Activated naive CD4-positive, alpha-beta T cell treated with anti-CD3 and anti-CD28 coated beads, Interleukin-2, amount 50 U/mL, for 24 hours (primary cell): ENCODE results near the gene PDE4B.

Experiments
- H3K27ac Mint-ChIP-seq: one replicate; pipeline ENCODE4 v1.8.0; 2021; ENCODE audit warnings: mild to moderate bottlenecking, mixed read lengths
- H3K27me3 Mint-ChIP-seq: one replicate; pipeline ENCODE4 v1.8.0; 2021; ENCODE audit warnings: mixed read lengths
- H3K36me3 Mint-ChIP-seq: one replicate; pipeline ENCODE4 v1.8.0; 2021; ENCODE audit warnings: mixed read lengths
- H3K4me1 Mint-ChIP-seq: one replicate; pipeline ENCODE4 v1.8.0; 2021; ENCODE audit warnings: mixed read lengths
- H3K4me3 Mint-ChIP-seq: one replicate; pipeline ENCODE4 v1.8.0; 2021; ENCODE audit warnings: mild to moderate bottlenecking, mixed read lengths
- H3K9me3 Mint-ChIP-seq: one replicate; pipeline ENCODE4 v1.8.0; 2021; ENCODE audit warnings: mixed read lengths

PDE4B gene

DNA sequence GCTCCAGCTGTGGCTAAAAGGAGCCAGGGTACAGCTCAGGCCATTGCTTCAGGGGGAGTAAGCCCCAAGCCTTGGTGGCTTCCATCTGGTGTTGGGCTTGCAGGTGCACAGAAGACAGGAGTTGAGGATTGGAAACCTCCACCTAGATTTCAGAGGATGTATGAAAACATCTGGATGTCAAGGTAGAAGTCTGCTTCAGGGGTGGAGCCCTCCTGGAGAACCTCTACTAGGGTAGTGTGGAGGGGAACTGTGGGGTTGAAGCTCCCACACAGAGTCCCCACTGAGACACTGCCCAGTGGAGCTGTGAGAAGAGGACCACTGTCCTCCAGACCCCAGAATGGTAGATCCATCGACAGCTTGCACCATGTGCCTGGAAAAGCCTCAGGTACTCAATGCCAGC is 183.0 kb downstream of the PDE4B start:
- peaks cover 9% of the 10 kb centered on the region for H3K36me3 Mint-ChIP-seq
- H3K4me1 Mint-ChIP-seq: peaks cover 3% of the 10 kb centered on the region
- H3K4me3 Mint-ChIP-seq: no peak overlapping the region
- H3K9me3 Mint-ChIP-seq: peaks cover 17% of the 10 kb centered on the region
- H3K27ac Mint-ChIP-seq: no peak overlapping the region
- peaks cover 17% of the 10 kb centered on the region for H3K27me3 Mint-ChIP-seq

- peaks cover 3% of the 10 kb centered on the region for H3K4me1 Mint-ChIP-seq
- peaks cover 9% of the 10 kb centered on the region for H3K36me3 Mint-ChIP-seq
- H3K27me3 Mint-ChIP-seq: peaks cover 19% of the 10 kb centered on the region
- peaks cover 17% of the 10 kb centered on the region for H3K9me3 Mint-ChIP-seq
- no peak overlapping the region for H3K4me3 Mint-ChIP-seq
- H3K27ac Mint-ChIP-seq: no peak overlapping the region
These were observed 186.7 kb downstream of the PDE4B start for GRCh38 chr1:65979136-65980044.

GRCh38 chr1:65980237-65980636 is 187.5 kb downstream of the PDE4B start:
- Mint-ChIP-seq H3K4me3 (no peak overlapping the region), H3K4me1 (no peaks in the 10 kb centered on the region), H3K9me3 (peaks cover 9% of the 10 kb centered on the region), H3K27ac (no peak overlapping the region), H3K27me3 (peaks cover 19% of the 10 kb centered on the region), H3K36me3 (peaks cover 3% of the 10 kb centered on the region)

- Mint-ChIP-seq H3K4me1 (no peaks in the 10 kb centered on the region), H3K36me3 (no peaks in the 10 kb centered on the region), H3K4me3 (no peak overlapping the region), H3K9me3 (no peaks in the 10 kb centered on the region), H3K27me3 (peaks cover 26% of the 10 kb centered on the region), H3K27ac (no peak overlapping the region)
These were observed 190.8 kb downstream of the PDE4B start for GRCh38 chr1:65983500-65983899.

- Mint-ChIP-seq H3K36me3 (no peaks in the 10 kb centered on the region), H3K9me3 (no peaks in the 10 kb centered on the region), H3K4me3 (no peak overlapping the region), H3K27me3 (peaks cover 20% of the 10 kb centered on the region), H3K27ac (no peak overlapping the region), H3K4me1 (no peaks in the 10 kb centered on the region)
These were observed 192.8 kb downstream of the PDE4B start for GRCh38 chr1:65985393-65986066.

DNA sequence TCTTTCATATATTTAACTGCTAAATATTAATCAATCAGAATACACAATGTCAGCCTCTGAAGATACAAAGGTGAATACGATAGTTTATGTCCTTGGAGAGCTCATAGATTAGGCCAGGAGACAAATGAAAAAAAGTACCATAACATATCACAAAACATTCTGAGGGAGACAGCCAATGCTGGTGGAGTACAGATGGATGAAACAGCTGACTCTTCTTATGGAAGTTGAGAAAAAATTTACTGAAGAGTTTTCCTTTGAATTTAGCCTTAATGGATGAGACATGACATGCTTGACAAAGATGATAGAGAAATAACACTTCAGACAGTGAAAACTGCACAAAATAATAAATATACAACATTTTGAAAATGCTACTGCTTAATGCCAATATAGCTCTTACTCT is 193.5 kb downstream of the PDE4B start:
- no peak overlapping the region for H3K4me3 Mint-ChIP-seq
- H3K36me3 Mint-ChIP-seq: no peaks in the 10 kb centered on the region
- H3K27ac Mint-ChIP-seq: no peak overlapping the region
- H3K27me3 Mint-ChIP-seq: peaks cover 20% of the 10 kb centered on the region
- H3K9me3 Mint-ChIP-seq: no peaks in the 10 kb centered on the region
- H3K4me1 Mint-ChIP-seq: no peaks in the 10 kb centered on the region

GRCh38 chr1:65990161-65990560 is 197.5 kb downstream of the PDE4B start:
- Mint-ChIP-seq H3K36me3 (no peaks in the 10 kb centered on the region), H3K4me3 (no peak overlapping the region), H3K4me1 (no peaks in the 10 kb centered on the region), H3K9me3 (no peaks in the 10 kb centered on the region), H3K27ac (no peak overlapping the region), H3K27me3 (peaks cover 13% of the 10 kb centered on the region)

DNA sequence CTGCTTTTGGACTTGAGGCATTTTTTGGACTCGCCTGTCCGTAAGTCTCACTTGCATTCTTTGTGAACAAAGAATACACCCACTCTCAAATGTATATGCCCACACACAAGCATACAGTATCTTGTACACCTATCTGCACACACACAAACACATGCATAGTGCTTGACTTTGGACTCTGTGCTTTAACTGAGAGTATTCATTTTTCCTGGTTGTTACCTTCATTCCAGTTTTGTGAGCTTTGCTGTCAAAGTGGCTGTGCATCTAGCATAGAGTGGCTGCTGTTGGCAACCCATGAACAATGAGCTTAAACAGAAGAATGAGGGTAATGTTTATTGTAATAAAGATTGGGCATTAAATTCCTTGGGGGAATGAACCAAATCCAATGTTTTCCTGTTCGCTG is 199.0 kb downstream of the PDE4B start:
- H3K9me3 Mint-ChIP-seq: no peaks in the 10 kb centered on the region
- peaks cover 15% of the 10 kb centered on the region for H3K27me3 Mint-ChIP-seq
- H3K4me1 Mint-ChIP-seq: no peaks in the 10 kb centered on the region
- no peak overlapping the region for H3K4me3 Mint-ChIP-seq
- H3K36me3 Mint-ChIP-seq: no peaks in the 10 kb centered on the region
- no peak overlapping the region for H3K27ac Mint-ChIP-seq

DNA sequence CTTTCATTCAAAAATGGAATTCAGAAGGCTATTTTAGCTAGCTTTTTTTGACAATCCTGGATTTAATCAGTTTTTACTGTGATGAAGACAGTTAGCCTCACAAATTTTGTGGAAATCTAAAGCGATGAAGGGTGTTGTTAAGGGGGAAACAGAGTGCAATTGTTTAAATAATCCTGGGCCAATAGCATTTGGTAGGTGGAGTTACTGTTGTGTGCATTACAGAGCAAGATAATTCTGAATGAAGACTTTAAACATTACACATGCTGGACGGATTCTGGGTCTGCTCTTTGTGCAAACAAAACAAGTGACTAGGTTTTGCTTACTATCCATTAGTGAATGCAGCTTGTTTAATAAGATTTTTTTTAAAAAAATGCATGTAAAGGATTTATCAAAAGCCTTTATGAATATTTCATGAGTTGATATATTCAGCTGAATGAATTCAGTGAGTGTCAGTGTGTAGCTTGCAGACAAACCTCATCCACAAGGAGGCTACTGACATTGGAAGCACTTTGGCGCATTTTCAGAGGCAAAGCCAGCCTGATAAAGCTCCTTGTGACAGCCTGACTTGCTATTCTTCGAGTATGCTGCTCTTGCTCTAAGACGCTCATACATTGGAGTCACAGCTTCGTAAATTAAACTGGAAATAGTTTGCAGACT is 199.6 kb downstream of the PDE4B start:
- no peaks in the 10 kb centered on the region for H3K9me3 Mint-ChIP-seq
- H3K27ac Mint-ChIP-seq: no peak overlapping the region
- H3K36me3 Mint-ChIP-seq: no peaks in the 10 kb centered on the region
- peaks cover 12% of the 10 kb centered on the region for H3K27me3 Mint-ChIP-seq
- no peaks in the 10 kb centered on the region for H3K4me1 Mint-ChIP-seq
- H3K4me3 Mint-ChIP-seq: no peak overlapping the region

DNA sequence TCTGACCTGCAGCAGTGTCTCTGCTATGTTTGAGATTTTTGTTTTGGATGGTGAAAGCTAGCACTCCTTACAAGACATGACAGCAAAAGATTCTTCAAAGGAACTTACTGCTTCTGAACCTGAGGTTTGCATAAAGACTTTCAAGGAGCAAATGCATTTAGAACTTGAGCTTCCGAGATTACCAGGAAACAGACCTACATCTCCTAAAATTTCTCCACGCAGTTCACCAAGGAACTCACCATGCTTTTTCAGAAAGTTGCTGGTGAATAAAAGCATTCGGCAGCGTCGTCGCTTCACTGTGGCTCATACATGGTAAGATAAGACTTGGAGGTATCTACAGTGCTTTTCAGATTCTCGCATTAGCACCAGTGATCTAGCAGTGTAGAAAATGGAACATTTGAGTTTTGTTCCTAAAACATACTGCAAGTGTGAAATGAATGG is 200.2 kb downstream of the PDE4B start:
- H3K9me3 Mint-ChIP-seq: no peaks in the 10 kb centered on the region
- peaks cover 12% of the 10 kb centered on the region for H3K27me3 Mint-ChIP-seq

GRCh38 chr1:65994223-65994622 is 201.5 kb downstream of the PDE4B start:
- Mint-ChIP-seq H3K27ac (no peak overlapping the region), H3K4me3 (no peak overlapping the region), H3K27me3 (peaks cover 12% of the 10 kb centered on the region)

More for the DNA sequence above, 200.2 kb downstream of the PDE4B start:
- H3K27ac Mint-ChIP-seq: no peak overlapping the region
- H3K36me3 Mint-ChIP-seq: no peaks in the 10 kb centered on the region
- no peak overlapping the region for H3K4me3 Mint-ChIP-seq
- H3K4me1 Mint-ChIP-seq: no peaks in the 10 kb centered on the region

GRCh38 chr1:65995336-65995735 is 202.6 kb downstream of the PDE4B start:
- Mint-ChIP-seq H3K9me3 (no peaks in the 10 kb centered on the region), H3K4me1 (no peaks in the 10 kb centered on the region), H3K36me3 (no peaks in the 10 kb centered on the region), H3K27me3 (peaks cover 10% of the 10 kb centered on the region), H3K4me3 (no peak overlapping the region), H3K27ac (no peak overlapping the region)

More at GRCh38 chr1:65994223-65994622, 201.5 kb downstream of the PDE4B start:
- Mint-ChIP-seq H3K9me3 (no peaks in the 10 kb centered on the region), H3K36me3 (no peaks in the 10 kb centered on the region), H3K4me1 (no peaks in the 10 kb centered on the region)

GRCh38 chr1:65995928-65996327 is 203.2 kb downstream of the PDE4B start:
- Mint-ChIP-seq H3K4me3 (no peak overlapping the region), H3K36me3 (no peaks in the 10 kb centered on the region), H3K27ac (no peak overlapping the region), H3K27me3 (peaks cover 13% of the 10 kb centered on the region), H3K9me3 (no peaks in the 10 kb centered on the region), H3K4me1 (no peaks in the 10 kb centered on the region)

DNA sequence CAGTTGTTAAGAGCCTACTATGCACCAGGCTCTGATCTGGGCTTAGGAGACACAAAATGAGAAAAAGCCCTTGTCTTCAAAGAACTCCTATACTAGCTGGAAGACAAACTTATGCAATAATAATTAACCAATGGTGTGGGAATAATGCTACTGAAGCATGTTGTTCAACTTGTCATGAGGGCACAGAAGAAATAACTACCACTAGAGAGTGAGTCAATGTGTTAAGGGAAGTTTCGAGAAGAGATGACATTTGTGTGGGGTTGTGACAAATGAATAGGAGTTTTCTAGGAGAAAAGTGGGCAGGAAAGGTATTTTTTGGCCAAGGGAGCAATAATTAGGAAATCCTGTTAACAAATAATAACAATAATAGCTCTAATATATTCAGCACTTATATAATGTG is 205.0 kb downstream of the PDE4B start:
- H3K27ac Mint-ChIP-seq: no peak overlapping the region
- H3K27me3 Mint-ChIP-seq: peaks cover 16% of the 10 kb centered on the region
- H3K4me1 Mint-ChIP-seq: no peaks in the 10 kb centered on the region
- no peak overlapping the region for H3K4me3 Mint-ChIP-seq
- no peaks in the 10 kb centered on the region for H3K36me3 Mint-ChIP-seq
- no peaks in the 10 kb centered on the region for H3K9me3 Mint-ChIP-seq

DNA sequence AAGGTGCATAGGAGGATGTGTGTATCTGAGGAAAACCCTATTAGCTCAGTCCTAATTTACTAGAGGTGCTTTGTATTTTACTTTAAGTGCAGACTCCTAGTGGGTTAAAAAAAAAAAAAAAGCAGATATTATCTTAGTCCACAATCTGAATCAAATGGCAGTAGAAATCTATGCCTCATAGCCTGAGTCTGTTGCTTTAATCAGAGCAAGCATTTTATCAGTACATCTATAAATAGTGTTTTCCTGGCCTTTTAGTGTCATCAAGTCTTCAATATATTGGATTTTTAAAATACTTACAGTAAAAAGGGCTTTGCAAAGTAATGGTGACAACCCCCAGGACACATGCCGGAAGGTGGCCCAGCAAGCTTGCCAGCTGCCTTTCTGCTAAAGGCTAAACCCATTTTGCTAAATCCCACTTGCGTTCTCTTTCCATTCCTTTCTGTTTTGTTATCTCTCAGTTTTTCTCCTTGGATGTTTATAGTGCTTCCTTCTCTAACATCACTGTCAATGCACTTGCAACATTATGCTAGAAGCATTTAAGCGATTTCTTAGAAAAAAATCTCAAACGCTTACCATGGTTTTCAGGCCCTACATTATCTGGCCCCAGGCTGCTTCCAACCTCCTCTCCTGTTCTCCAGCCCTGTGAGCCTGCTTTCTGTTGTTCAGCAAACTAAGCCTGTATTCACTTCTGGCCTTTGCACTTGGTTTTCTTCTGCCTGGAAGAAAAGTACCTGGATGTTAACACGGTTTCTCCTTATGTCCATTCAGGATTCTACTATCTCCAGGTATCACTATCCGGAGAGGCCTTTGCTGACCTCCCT is 206.3 kb downstream of the PDE4B start:
- Mint-ChIP-seq H3K4me3 (no peak overlapping the region), H3K4me1 (no peaks in the 10 kb centered on the region), H3K9me3 (no peaks in the 10 kb centered on the region), H3K27me3 (peaks cover 23% of the 10 kb centered on the region), H3K36me3 (no peaks in the 10 kb centered on the region), H3K27ac (no peak overlapping the region)
